PC-9 (cell line): ENCODE results near the gene TMEM51.

Source experiments
- EZH2 ChIP-seq: fragments of 200-600 bp; sonication (generic); IDR thresholded peaks from 2 replicates; pipeline ENCODE4 v1.8.0; 2017; ENCODE audit warnings: antibody characterized with exemption, low read depth
- TF ChIP-seq, protein P1 (sequence below): fragments of 200-600 bp; sonication (generic); conservative IDR thresholded peaks from 2 replicates; pipeline ENCODE4 v1.6.1; 2017; ENCODE audit warnings: mixed run types, antibody characterized with exemption, mild to moderate bottlenecking, moderate library complexity

GRCh38 chr1:15195420-15196052 lies 42.0 kb downstream of the TMEM51 start:
- TF ChIP-seq, protein P1, sequence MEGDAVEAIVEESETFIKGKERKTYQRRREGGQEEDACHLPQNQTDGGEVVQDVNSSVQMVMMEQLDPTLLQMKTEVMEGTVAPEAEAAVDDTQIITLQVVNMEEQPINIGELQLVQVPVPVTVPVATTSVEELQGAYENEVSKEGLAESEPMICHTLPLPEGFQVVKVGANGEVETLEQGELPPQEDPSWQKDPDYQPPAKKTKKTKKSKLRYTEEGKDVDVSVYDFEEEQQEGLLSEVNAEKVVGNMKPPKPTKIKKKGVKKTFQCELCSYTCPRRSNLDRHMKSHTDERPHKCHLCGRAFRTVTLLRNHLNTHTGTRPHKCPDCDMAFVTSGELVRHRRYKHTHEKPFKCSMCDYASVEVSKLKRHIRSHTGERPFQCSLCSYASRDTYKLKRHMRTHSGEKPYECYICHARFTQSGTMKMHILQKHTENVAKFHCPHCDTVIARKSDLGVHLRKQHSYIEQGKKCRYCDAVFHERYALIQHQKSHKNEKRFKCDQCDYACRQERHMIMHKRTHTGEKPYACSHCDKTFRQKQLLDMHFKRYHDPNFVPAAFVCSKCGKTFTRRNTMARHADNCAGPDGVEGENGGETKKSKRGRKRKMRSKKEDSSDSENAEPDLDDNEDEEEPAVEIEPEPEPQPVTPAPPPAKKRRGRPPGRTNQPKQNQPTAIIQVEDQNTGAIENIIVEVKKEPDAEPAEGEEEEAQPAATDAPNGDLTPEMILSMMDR: no peak
- no peak for TF ChIP-seq EZH2
